Measurements from ENCODE around the gene CBX3.
"Not testable (repeated sequence)": the region's sequence is repeated elsewhere in the genome, so short reads cannot be mapped to it uniquely, and the experiment has no call there.

The CBX3 gene

GRCh38 chr7:26250239-26250638 is 48.7 kb downstream of the CBX3 start:
- Mint-ChIP-seq H3K4me3 (no peak overlapping the region), H3K27ac (no peak overlapping the region), H3K27me3 (no peaks in the 10 kb centered on the region), H3K9me3 (no peaks in the 10 kb centered on the region), H3K36me3 (no peaks in the 10 kb centered on the region), H3K4me1 (no peaks in the 10 kb centered on the region)
- ATAC-seq, result no peak

DNA sequence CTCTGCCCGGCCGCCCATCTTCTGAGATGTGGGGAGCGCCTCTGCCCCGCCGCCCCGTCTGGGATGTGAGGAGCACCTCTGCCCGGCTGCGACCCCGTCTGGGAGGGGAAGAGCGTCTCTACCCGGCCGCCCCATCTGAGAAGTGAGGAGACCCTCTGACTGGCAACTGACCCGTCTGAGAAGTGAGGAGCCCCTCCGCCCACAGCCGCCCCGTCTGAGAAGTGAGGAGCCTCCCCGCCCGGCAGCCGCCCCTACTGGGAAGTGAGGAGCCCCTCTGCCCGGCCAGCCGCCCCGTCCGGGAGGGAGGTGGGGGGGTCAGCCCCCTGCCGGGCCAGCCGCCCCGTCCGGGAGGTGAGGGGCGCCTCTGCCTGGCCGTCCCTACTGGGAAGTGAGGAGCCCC is 60.3 kb downstream of the CBX3 start:
- H3K4me1 Mint-ChIP-seq, H3K27ac Mint-ChIP-seq, ATAC-seq, H3K36me3 Mint-ChIP-seq, H3K9me3 Mint-ChIP-seq, H3K4me3 Mint-ChIP-seq: not testable (repeated sequence)
- peaks cover 10% of the 10 kb centered on the region for H3K27me3 Mint-ChIP-seq
